HG02852 (cell line): Measurements from ENCODE around the gene AP2A1.
"Not testable (repeated sequence)": the region's sequence is repeated elsewhere in the genome, so short reads cannot be mapped to it uniquely, and the experiment has no call there.

Experiments
- ATAC-seq: cut with Tn5 transposase; IDR thresholded peaks from one replicate; pipeline ENCODE4 v1.9.1; 2021; ENCODE audit warnings: mild to moderate bottlenecking, moderate library complexity; ENCODE audit not compliant: unreplicated experiment

The AP2A1 gene

GRCh38 chr19:49809941-49810389 lies 43.2 kb downstream of the AP2A1 start:
- no peak for ATAC-seq

DNA sequence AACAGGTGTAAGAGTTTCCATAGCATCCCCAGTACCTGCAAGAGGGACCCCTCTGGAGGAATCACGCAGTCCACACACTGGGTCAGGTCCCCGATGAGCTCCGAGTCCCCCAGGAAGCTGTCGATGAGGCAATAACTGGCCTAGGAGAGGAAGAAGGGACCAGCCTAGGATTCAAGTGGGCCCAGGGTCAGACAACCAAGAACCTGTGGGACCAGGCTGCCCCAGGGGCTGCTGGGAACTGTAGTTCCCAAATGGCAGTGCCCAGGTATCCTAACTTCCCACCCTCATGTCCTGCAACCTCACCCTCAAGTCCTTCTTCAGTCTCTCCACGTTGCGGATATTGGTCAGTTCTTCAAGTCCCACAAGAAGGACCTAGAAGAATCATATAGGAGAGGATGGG lies 44.5 kb downstream of the AP2A1 start:
- no peak for ATAC-seq

DNA sequence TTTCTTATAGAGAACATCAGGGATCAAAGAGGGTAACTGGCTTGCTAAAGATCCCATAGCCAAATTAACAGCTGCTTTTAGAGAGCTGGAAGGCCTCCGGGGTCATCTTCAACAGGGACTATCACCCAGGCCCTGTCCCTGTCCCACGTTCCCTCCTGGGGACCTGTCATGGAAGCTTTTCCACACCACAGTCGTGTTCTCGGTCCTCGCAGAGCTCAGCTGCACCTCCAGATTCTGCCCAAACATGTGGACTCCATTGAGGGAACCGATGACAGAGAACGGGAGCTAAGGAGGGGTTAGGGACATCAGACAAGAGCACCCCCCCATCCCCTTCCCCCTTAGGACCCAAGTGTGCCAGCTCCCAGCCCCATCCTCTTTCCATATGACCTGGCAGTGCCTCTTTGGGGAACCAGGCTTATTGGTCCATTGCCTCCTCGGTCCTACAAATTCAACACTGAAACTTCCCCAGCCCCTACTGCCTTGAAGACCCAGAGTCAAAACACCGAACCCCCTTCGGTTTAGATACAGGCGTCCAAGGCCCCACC lies 45.7 kb downstream of the AP2A1 start:
- no peak for ATAC-seq

- peak; percentile 47 for ATAC-seq
Observed at GRCh38 chr19:49812997-49813861, 46.4 kb downstream of the AP2A1 start, which contains the start of gene FUZ. Gene FUZ, minus strand, starts transcription at chr19:49813292. Its CDS starts 186 bp downstream, at chr19:49813106.

- no peak for ATAC-seq
Observed at GRCh38 chr19:49814010-49814409, 47.2 kb downstream of the AP2A1 start.

DNA sequence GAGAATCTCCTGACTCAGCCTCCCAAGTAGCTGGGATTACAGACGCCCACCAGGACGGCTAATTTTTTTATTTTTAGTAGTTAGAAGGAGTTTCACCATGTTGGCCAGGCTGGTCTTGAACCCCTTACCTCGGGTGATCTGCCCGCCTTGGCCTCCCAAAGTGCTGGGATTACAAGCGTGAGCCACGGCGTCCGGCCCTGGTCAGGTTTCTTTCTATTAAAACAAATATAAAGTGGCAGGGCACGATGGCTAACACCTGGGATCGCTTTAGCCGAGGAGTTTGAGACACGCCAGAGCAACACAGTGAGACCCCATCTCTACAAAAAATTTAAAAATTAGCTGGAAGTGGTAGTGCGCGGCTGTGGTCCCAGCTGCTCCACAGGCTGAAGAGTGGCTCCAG lies 49.8 kb downstream of the AP2A1 start:
- no peak for ATAC-seq

GRCh38 chr19:49817964-49818648 lies 51.3 kb downstream of the AP2A1 start, which contains the start of gene MED25:
Gene MED25, plus strand, starts transcription at chr19:49818289. Its CDS starts 53 bp downstream, at chr19:49818342.
- peak; percentile 65 for ATAC-seq

GRCh38 chr19:49818649-49819370 lies 52.0 kb downstream of the AP2A1 start:
- ATAC-seq, result no peak

DNA sequence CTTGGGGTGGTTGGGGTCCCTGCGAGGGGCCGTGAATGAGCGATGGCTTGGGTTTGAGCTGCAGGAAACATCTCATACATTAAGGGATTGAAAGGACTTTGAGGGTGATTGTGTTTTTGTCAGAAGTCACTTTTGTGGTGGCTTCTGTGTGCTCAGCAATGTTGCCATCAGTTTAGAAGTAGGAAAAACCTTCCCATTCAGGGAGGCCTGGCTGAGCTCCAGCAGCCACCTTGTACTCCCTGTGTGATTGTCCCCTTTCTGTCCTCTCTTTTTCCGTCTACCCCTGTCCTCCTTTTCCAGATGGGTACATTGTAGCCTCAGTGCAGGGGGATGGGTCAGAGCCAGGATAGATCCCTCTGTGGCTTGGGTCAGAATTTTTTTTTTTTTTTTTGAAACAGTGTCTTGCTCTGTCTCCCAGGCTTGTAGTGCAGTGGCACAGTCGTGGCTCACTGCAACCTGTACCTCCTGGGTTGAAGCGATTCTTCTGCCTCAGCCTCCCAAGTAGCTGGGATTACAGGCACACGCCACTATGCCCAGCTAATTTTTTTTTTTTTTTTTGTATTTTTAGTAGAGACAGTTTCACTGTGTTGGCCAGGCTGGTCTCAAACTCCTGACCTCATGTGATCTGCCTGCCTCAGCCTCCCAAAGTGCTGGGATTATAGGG lies 52.8 kb downstream of the AP2A1 start:
- ATAC-seq, result not testable (repeated sequence)

GRCh38 chr19:49820125-49820524 lies 53.3 kb downstream of the AP2A1 start:
- no peak for ATAC-seq

GRCh38 chr19:49823472-49823871 lies 56.7 kb downstream of the AP2A1 start:
- no peak for ATAC-seq

DNA sequence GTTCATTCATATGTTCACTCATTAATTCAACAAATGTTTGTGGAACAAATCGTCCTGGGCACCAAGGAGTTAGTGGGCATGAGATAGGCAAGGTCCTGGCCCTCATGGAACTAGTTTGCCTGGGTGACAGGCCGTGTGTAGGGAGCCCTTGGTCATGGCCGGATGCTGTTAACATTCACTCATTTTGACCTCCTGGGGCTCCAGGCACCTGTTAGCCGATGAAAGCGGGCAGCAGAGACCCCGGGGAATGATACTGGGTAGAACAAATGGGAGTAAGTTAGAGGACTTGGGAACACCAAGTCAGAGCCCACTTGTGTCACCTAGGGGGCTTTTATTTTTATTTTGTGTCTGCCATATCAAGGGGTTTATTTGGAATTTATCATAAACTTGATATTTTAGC lies 57.9 kb downstream of the AP2A1 start:
- ATAC-seq, result no peak

- ATAC-seq, result no peak
Observed at GRCh38 chr19:49827034-49827433, 60.2 kb downstream of the AP2A1 start.

DNA sequence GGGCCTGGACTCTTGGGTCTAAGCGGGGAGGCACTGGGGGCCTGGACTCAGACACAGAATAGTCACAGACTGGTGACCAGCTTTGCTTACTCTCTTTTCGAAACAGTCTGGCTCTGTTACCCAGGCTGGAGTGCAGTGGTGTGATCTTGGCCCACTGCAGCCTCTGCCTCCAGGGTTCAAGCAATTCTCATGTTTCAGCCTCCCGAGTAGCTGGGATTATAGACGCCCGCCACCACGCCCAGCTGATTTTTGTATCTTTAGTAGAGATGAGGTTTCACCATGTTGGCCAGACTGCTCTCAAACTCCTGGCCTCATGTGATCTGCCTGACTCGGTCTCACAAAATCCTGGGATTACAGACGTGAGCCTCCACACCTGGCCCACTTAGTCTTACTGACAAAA lies 62.4 kb downstream of the AP2A1 start:
- ATAC-seq, result no peak

- no peak for ATAC-seq
Observed at GRCh38 chr19:49829721-49830120, 62.9 kb downstream of the AP2A1 start.

DNA sequence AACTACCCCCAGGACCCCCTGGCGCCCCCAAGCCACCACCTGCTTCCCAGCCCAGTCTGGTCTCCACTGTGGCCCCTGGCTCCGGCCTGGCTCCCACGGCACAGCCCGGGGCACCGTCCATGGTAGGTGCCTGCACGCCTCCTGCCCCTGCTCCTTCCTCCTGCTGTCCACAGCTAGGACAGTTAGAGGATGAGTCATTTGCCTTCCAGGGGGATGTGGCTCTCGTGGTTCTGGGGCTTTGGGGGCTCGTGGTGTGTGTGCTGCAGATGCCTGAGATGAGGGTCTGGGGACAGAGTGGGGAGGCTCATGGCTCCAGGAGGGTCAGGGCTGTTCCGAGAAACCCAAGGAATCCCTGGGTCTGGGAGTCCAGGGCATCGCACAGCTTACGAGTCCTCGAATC lies 64.0 kb downstream of the AP2A1 start:
- no peak for ATAC-seq

DNA sequence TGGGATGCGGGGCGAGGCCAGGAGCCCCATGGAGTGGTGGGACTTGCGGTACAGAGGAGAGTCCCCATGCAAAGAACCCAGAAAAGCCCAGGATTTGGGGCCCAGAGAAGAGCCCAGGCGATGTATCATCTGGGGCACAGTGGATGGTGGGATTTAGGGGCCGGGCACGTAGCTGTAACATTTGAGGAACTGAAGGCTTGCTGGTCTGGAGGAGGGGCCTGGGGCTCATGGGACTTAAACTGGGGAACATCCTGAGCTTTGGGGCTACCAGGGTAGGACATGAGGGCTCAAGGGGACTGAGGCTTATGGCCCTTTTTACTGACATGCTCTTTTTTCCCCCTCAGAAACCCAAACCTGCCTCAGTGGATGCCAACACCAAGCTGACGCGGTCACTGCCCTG lies 64.8 kb downstream of the AP2A1 start:
- ATAC-seq, result no peak

DNA sequence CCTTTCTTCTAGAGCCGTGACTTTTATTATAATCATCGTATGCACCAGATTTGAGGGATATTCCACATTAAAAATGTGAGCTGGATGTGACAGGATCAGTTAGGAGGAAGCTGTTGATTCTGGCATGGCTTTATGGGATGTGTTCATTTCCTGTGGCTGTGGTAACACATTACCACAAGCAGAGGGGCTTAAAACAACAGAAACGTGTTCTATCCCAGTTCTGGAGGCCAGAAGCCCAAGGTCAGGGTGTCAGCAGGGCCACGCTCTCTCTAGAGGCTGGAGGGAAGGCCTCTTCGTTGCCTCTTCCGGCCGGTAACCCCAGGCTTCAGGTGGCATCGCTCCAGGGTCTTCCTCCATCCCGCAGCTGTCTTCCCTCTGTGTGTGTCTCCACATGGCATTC lies 65.8 kb downstream of the AP2A1 start:
- ATAC-seq, result no peak

DNA sequence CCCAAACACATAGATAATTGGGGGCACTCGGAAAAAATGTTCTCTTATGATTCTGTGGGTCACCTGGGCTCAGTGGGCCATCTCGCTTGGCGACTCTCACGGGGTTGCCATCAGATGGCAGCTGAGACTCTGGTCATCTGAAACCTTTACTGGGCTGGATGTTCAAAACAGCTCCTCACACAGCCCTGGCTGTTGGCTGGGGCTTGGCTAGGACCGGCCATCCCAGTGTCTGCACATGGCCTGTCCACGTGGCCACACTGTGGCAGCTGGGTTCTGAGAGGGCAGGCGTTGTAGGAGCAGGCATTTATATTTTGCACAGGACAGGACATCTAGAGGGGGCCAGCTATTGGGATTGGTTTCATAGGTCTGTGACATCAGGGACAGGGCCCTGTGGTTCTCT lies 66.8 kb downstream of the AP2A1 start:
- ATAC-seq, result no peak

- no peak for ATAC-seq
Observed at GRCh38 chr19:49835562-49835961, 68.8 kb downstream of the AP2A1 start.
